B cell (primary cell): Measurements from ENCODE around the gene MTHFD2L. TPM values are rescaled to one million over a fixed set of nuclear protein-coding genes. Genes with fewer than 3 reads are reported as not detected.

Experiments used
- ATAC-seq: fragments of 200-7000 bp; cut with Tn5 transposase; one replicate; pipeline ENCODE4 v1.10.0; 2021; ENCODE audit warnings: low read depth, mild to moderate bottlenecking, moderate number of reproducible peaks, moderate library complexity
- CTCF ChIA-PET: fragments of 350-600 bp; sonication (Branson Sonifier 250); formaldehyde crosslinking; loops from one replicate; lab custom pipeline; 2021; ENCODE audit warnings: antibody characterized with exemption, inconsistent platforms; lab: Charles Lee
- POLR2A ChIA-PET: fragments of 350-600 bp; sonication (Branson Sonifier 250); formaldehyde crosslinking; loops from one replicate; lab custom pipeline; 2021; ENCODE audit warnings: antibody characterized with exemption; lab: Charles Lee
- DNase-seq: peaks from one replicate; pipeline ENCODE4 v3.0.0; 2013
- H2AFZ ChIP-seq: 2 replicates; pipeline ENCODE4 v1.6.1; 2012; ENCODE audit warnings: mild to moderate bottlenecking, low read depth, low read length; ENCODE audit not compliant: insufficient read depth, poor library complexity, severe bottlenecking
- H3K27ac ChIP-seq, 2 donors: 1 replicate in 1 of 2; 2 replicates in 1 of 2; pipeline ENCODE4 v1.5.1; 2012 to 2013; ENCODE audit warnings: low read length in 2 of 2, mild to moderate bottlenecking in 2 of 2, moderate library complexity in 1 of 2
- H3K27me3 ChIP-seq, 4 experiments: fragments of 200-600 bp in 1 of 4; sonication (generic) in 1 of 4; replicated peaks in 1 of 4; 1 replicate in 2 of 4; 2 replicates in 2 of 4; pipeline versions ENCODE4 v1.6.1 to v1.7.0; 2013 to 2016; ENCODE audit warnings: low read length in 3 of 4, mild to moderate bottlenecking in 2 of 4, mixed read lengths in 1 of 4, moderate library complexity in 1 of 4; ENCODE audit not compliant: insufficient read depth in 4 of 4, control insufficient read depth in 3 of 4; ENCODE audit errors: control extremely low read depth in 1 of 4
- H3K36me3 ChIP-seq, 2 experiments: replicated peaks in 1 of 2; 1 replicate in 1 of 2; 2 replicates in 1 of 2; pipeline versions ENCODE4 v1.6.1 to v1.7.1; 2013; ENCODE audit warnings: low read length in 1 of 2; ENCODE audit not compliant: insufficient read depth in 2 of 2, control insufficient read depth in 1 of 2; ENCODE audit errors: control extremely low read depth in 1 of 2, extremely low read depth in 1 of 2
- H3K4me1 ChIP-seq, 2 donors: fragments of 200-600 bp in 1 of 2; sonication (generic) in 1 of 2; 1 replicate in 1 of 2; 2 replicates in 1 of 2; pipeline versions ENCODE4 v1.5.1 to v1.6.1; 2013 to 2017; ENCODE audit warnings: low read length in 2 of 2; ENCODE audit not compliant: control insufficient read depth in 2 of 2, insufficient read depth in 2 of 2
- H3K4me2 ChIP-seq: replicated peaks from 2 replicates; pipeline ENCODE3; 2012; ENCODE audit warnings: mild to moderate bottlenecking, low read depth, low read length; ENCODE audit not compliant: poor library complexity, severe bottlenecking
- H3K4me3 ChIP-seq, 5 experiments: fragments of 200-600 bp in 1 of 5; sonication (generic) in 1 of 5; 1 replicate in 3 of 5; 2 replicates in 2 of 5; pipeline versions ENCODE4 v1.5.1 to v1.7.0; 2011 to 2016; ENCODE audit warnings: low read length in 4 of 5, mild to moderate bottlenecking in 4 of 5, low read depth in 2 of 5, control low read depth in 1 of 5, moderate library complexity in 1 of 5; ENCODE audit not compliant: insufficient read depth in 1 of 5; ENCODE audit errors: control extremely low read depth in 1 of 5, extremely low read depth in 1 of 5
- H3K79me2 ChIP-seq: fragments of 200-600 bp; sonication (generic); one replicate; pipeline ENCODE4 v1.6.0; 2016; ENCODE audit warnings: low read length; ENCODE audit not compliant: control insufficient read depth, insufficient read depth
- H3K9ac ChIP-seq: fragments of 200-600 bp; sonication (generic); 2 replicates; pipeline ENCODE4 v1.6.1; 2017; ENCODE audit warnings: mild to moderate bottlenecking, low read length, moderate library complexity
- H3K9me3 ChIP-seq, 3 donors: one replicate each; pipeline versions ENCODE4 v1.6.1 to v1.7.1; 2013; ENCODE audit warnings: low read length in 2 of 3; ENCODE audit not compliant: control insufficient read depth in 2 of 3, insufficient read depth in 1 of 3; ENCODE audit errors: control extremely low read depth in 1 of 3
- H4K20me1 ChIP-seq: 2 replicates; pipeline ENCODE4 v1.6.0; 2012; ENCODE audit warnings: mild to moderate bottlenecking, low read length; ENCODE audit not compliant: insufficient read depth, control insufficient read depth, poor library complexity, severe bottlenecking
- H3K27ac Mint-ChIP-seq: one replicate; pipeline ENCODE4 v1.8.0; 2021; ENCODE audit warnings: mixed read lengths
- H3K27me3 Mint-ChIP-seq: one replicate; pipeline ENCODE4 v1.8.0; 2021; ENCODE audit warnings: mixed read lengths
- H3K4me1 Mint-ChIP-seq: one replicate; pipeline ENCODE4 v1.8.0; 2021; ENCODE audit warnings: mixed read lengths
- H3K4me3 Mint-ChIP-seq: one replicate; pipeline ENCODE4 v1.8.0; 2021; ENCODE audit warnings: mixed read lengths
- H3K9me3 Mint-ChIP-seq: one replicate; pipeline ENCODE4 v1.8.0; 2022; ENCODE audit warnings: mixed read lengths; ENCODE audit not compliant: insufficient read depth
- CTCF ChIP-seq: fragments of 200-600 bp; IDR thresholded peaks from one replicate; pipeline ENCODE4 v1.8.0; 2022; ENCODE audit warnings: antibody characterized with exemption, mild to moderate bottlenecking
- EZH2 ChIP-seq: IDR thresholded peaks from 2 replicates; pipeline ENCODE4 v1.6.1; 2012; ENCODE audit warnings: borderline replicate concordance, low read depth, mild to moderate bottlenecking, moderate library complexity, low read length; ENCODE audit not compliant: insufficient read depth, poor library complexity, severe bottlenecking
- WGBS: methylation state at CpG from one replicate; pipeline ENCODE4 v1.1.5; 2013; ENCODE audit warnings: missing lambda C conversion rate; ENCODE audit not compliant: insufficient coverage; 5-methylcytosine and 5-hydroxymethylcytosine counted together
- intact Hi-C: fragments of 100-400 bp; cut with micrococcal nuclease; formaldehyde crosslinking; loops from one replicate; pipeline ENCODE4 v1.10.0; 2022
- polyA plus RNA-seq: library from polyadenylated mRNA; depleted of rRNA; stranded (reverse); fragments of >200 nt; gene quantifications from 2 replicates; pipeline ENCODE4 v1.2.3, GENCODE V29; 2012
- total RNA-seq, 2 donors: library from RNA; stranded (reverse); fragments of 120-200 nt in 1 of 2; gene quantifications; 1 replicate in 1 of 2; 2 replicates in 1 of 2; pipeline versions ENCODE4 v1.2.3 to v1.2.4, GENCODE V29; 2013 to 2022

Gene MTHFD2L
- total and polyA plus RNA-seq, 2 donors (not counting 1 experiment from before 2014, with no cell fraction given): 5.5 to 12.6 TPM

GRCh38 chr4:74317616-74318246 is 159.8 kb downstream of the MTHFD2L start:
- DNase-seq (no peak), ATAC-seq (no peak)
- no peak overlapping the region for H3K27ac Mint-ChIP-seq
- Histone ChIP-seq H3K4me3 (no peak overlapping the region), H3K36me3 (no peaks in the 10 kb centered on the region), H3K4me1 (no peaks in the 10 kb centered on the region), H2AFZ (no peak overlapping the region), H3K9ac (no peak overlapping the region), H3K9me3 (no peaks in the 10 kb centered on the region), H3K4me2 (no peak overlapping the region), H3K27ac (no peak overlapping the region), H4K20me1 (no peaks in the 10 kb centered on the region), H3K79me2 (no peaks in the 10 kb centered on the region), H3K27me3 (no peaks in the 10 kb centered on the region)
- WGBS: 100% methylated on average over 1 of the region's 3 CpGs
- ChIA-PET CTCF (interaction anchor here (0.8 to 1.8 kb wide), 3 partner anchors 89 to 214 kb away, joined by 3 to 6 read pairs (median 4); no protein-coding TSS in a partner anchor), POLR2A (no interaction called here)
- H3K4me3 Mint-ChIP-seq: no peak overlapping the region
- H3K27me3 Mint-ChIP-seq: peaks cover 17% of the 10 kb centered on the region
- no peaks in the 10 kb centered on the region for H3K9me3 Mint-ChIP-seq
- TF ChIP-seq EZH2 (no peak), CTCF (no peak)
- H3K4me1 Mint-ChIP-seq: no peaks in the 10 kb centered on the region
- intact Hi-C loops: no loop called here

GRCh38 chr4:74318276-74318675 is 160.4 kb downstream of the MTHFD2L start:
- no peak overlapping the region for H3K27ac ChIP-seq
- no peak overlapping the region for H3K4me3 ChIP-seq
- no peaks in the 10 kb centered on the region for H3K36me3 ChIP-seq
- no peaks in the 10 kb centered on the region for H4K20me1 ChIP-seq
- ChIA-PET POLR2A (no interaction called here), CTCF (interaction anchor here (0.8 to 1.8 kb wide), 3 partner anchors 90 to 213 kb away, joined by 3 to 6 read pairs (median 4); no protein-coding TSS in a partner anchor)
- H3K4me3 Mint-ChIP-seq: no peak overlapping the region
- WGBS: no CpG with 5 or more reads among the region's 2 CpGs
- no peak overlapping the region for H3K27ac Mint-ChIP-seq
- no peak overlapping the region for H3K9ac ChIP-seq
- H3K9me3 Mint-ChIP-seq: no peaks in the 10 kb centered on the region
- no peaks in the 10 kb centered on the region for H3K4me1 ChIP-seq
- no peak for TF ChIP-seq CTCF
- no peak for TF ChIP-seq EZH2
- no peak overlapping the region for H2AFZ ChIP-seq
- DNase-seq: no peak
- no peak for ATAC-seq
- H3K79me2 ChIP-seq: no peaks in the 10 kb centered on the region
- no peaks in the 10 kb centered on the region for H3K9me3 ChIP-seq
- no peaks in the 10 kb centered on the region for H3K27me3 ChIP-seq
- H3K4me1 Mint-ChIP-seq: no peaks in the 10 kb centered on the region
- no peak overlapping the region for H3K4me2 ChIP-seq
- intact Hi-C loops: no loop called here
- H3K27me3 Mint-ChIP-seq: peaks cover 17% of the 10 kb centered on the region
